ENCODE measurements around the gene SOX5. TPM values are rescaled to one million over a fixed set of nuclear protein-coding genes. Genes with fewer than 3 reads are reported as not detected.

The SOX5 gene
- polyA plus RNA-seq, 1 of the 3 experiments (the other 2 are of a cell fraction) = 0.21 TPM

- TF ChIP-seq SIN3A (IDR thresholded peaks at IDR 0.05; ENCODE audit: borderline replicate concordance, low read depth, low read length) (no peak), USF2 (IDR thresholded peaks at IDR 0.05; ENCODE audit: borderline replicate concordance, low read depth, low read length) (no peak), CTCF (IDR thresholded peaks at IDR 0.05) (no peak), ZBTB33 (IDR thresholded peaks at IDR 0.05; ENCODE audit: borderline replicate concordance, low read depth) (no peak), GABPA (IDR thresholded peaks at IDR 0.05; ENCODE audit: low read depth) (no peak), ELF1 (IDR thresholded peaks at IDR 0.05) (no peak), MXI1 (IDR thresholded peaks at IDR 0.05; ENCODE audit: low read depth, low read length) (no peak), RAD21 (IDR thresholded peaks at IDR 0.05; ENCODE audit: low read length) (no peak), POLR2AphosphoS5 (IDR thresholded peaks at IDR 0.05; ENCODE audit: low read depth, low read length) (no peak), RCOR1 (IDR thresholded peaks at IDR 0.05; ENCODE audit: low read length) (no peak), TAF1 (IDR thresholded peaks at IDR 0.05; ENCODE audit: borderline replicate concordance, low read depth, low read length) (no peak)
Observed at GRCh38 chr12:23614280-23614679, 335.2 kb downstream of the SOX5 start (continued).

- H3F3A ChIP-seq (replicated peaks; ENCODE audit: insufficient read depth) = peaks cover 2% of the 10 kb centered on the region
- no peaks in the 10 kb centered on the region for H3K9me3 ChIP-seq
- no peak overlapping the region for H2AFZ ChIP-seq (ENCODE audit: low read depth)
- no peak overlapping the region; a peak in 1 of 4 replicates for H3K27ac ChIP-seq (ENCODE audit: low read depth in 2 of 2, low read length in 1 of 2)
- H3K9me2 ChIP-seq = no peaks in the 10 kb centered on the region
- no peak overlapping the region for H3K4me2 ChIP-seq
- no peaks in the 10 kb centered on the region for H4K20me1 ChIP-seq (ENCODE audit: insufficient read depth)
- no peak overlapping the region for H3K4me3 ChIP-seq (ENCODE audit: low read depth in 2 of 2, low read length in 1 of 2)
- POLR2A ChIA-PET = no interaction called here
- no peaks in the 10 kb centered on the region for H3K79me2 ChIP-seq (ENCODE audit: insufficient read depth)
- CTCF ChIA-PET = no interaction called here
- H3K4me1 ChIP-seq (ENCODE audit: control insufficient read depth in 1 of 2, insufficient read depth in 2 of 2, low read depth in 1 of 2, low read length in 1 of 2) = peaks cover 0 to 6% of the 10 kb centered on the region in 2 experiments; a peak in 3 of 4 replicates
- TF ChIP-seq EP300 (IDR thresholded peaks at IDR 0.05; ENCODE audit: borderline replicate concordance in 1 of 2, low read depth in 1 of 2, low read length in 1 of 2) = peak in 1 of 2 experiments; percentile 58; a peak in 1 of 4 replicates
- no peak for TF ChIP-seq TCF12 (IDR thresholded peaks at IDR 0.05)
- H3K9ac ChIP-seq = no peak overlapping the region
- H3K27me3 ChIP-seq (ENCODE audit: insufficient read depth) = no peaks in the 10 kb centered on the region
- DNase-seq = peak; percentile 4
- no peaks in the 10 kb centered on the region for H3K36me3 ChIP-seq (replicated peaks in 1 of 2; ENCODE audit: control insufficient read depth in 1 of 2, insufficient read depth in 2 of 2, low read length in 1 of 2)
- WGBS (ENCODE audit: low lambda C conversion rate) = 15% methylated on average over 4 of the region's 4 CpGs
Observed at GRCh38 chr12:23611320-23611719, 338.1 kb downstream of the SOX5 start.

All from SK-N-SH (cell line).